ENCODE data around the gene LPAR1. TPM values are rescaled to one million over a fixed set of nuclear protein-coding genes. Genes with fewer than 3 reads are reported as not detected.

LPAR1 gene
- total RNA-seq, 2 donors from 2014 or later, result 25.7 to 28.0 TPM

DNA sequence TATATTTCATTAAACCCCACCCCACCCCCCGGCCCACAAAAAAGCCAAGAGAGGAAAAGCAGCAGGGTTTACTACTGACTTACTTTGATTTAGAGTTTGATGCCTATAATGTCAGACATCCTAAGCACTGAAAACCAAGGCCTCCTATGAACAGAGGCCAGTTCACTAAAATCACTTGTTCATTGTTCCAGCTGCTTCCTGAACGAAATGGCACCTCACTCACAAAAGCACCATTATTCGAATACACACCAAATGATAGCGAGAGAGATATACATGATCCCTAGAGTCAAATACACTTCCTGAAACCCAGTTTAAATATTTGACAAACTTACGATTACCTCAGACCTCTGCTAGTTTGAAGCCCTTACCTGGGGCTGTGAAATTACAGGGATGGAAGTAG lies 66.6 kb downstream of the LPAR1 start:
- intact Hi-C loops (cut with DNase I, micrococcal nuclease), result no loop called here
- ATAC-seq, result peak; percentile 21

DNA sequence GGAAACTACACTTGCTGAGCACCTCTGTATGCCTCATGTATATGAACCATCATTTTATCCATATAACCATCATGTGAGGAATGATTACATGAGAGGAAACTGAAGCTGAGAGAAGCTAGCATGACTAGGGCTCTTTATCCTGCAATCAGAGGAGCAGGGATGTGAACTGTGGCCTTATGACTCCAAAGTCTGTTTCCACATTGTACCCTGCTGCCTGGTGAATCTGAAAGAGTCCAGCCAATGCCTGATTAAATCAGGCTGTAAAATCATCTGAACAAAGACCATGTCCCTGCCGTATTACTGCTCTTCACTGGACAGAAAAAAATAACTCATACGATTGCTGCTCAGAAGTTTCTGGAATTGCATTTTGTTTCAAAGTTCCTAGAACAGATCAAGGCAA lies 67.0 kb downstream of the LPAR1 start:
- ATAC-seq (peak; percentile 99), DNase-seq (no peak)
- intact Hi-C loops (cut with DNase I, micrococcal nuclease), result no loop called here

More for the DNA sequence above, 66.6 kb downstream of the LPAR1 start:
- DNase-seq, result no peak

DNA sequence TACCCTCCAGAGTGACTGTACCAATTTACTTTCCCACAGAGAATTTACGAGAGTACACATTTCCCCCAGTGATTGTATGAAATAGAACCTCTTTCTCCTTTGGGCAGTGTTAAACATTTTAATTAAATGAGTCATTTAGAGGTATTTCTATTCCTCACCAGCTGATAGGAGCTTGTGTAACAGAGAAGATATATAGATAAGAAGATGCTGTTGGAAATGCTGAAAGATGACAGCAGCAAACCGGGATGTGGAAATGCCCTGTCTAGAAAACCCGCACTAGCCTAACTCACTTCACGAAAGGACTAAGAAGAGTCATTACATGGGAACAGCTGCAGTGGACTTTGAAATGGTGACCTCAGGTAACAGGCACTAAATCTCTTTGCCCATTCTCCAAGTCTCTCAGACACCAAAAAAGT lies 68.3 kb downstream of the LPAR1 start:
- intact Hi-C loops (cut with DNase I, micrococcal nuclease), result no loop called here
- DNase-seq, result no peak
- peak; percentile 53 for ATAC-seq

DNA sequence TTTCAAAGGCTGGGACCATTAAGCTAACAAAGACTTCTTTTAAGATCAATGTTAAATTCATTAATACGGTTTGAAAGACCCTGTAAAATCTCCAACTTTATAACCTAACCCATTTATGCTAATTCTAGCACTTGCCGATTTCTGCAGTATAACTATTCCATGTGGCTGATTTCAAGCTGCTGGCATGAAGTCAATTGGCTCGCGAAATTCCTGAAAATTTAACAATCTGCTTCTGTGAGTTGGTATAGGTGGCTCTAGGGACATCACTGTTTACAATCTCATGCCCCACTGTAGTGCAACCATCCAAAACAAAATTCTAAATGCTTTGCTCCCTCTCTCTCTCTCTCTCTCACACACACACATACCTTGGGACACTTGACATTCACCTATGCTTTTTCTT lies 70.2 kb downstream of the LPAR1 start:
- DNase-seq (no peak), ATAC-seq (no peak)
- intact Hi-C loops (cut with DNase I, micrococcal nuclease), result no loop called here

DNA sequence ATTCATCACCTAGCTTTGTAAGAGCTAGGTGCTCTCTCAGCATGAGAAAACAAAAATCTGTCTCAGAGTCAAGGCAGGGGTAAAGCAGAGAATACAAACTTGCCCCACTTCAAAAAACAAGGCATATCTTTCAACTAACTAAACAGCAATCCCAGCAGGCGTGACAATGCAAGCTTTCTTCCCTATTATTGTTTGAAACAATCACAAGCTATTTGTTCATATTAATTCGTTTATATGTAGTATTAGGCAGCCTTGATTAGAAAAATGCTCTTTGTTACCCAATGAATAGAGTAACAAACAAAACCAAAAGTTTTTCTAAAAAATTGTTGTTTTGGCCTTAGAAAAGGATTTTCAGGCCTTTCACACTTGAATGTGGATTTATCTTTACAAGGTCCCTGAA lies 71.1 kb downstream of the LPAR1 start:
- intact Hi-C loops (cut with DNase I, micrococcal nuclease), result no loop called here
- ATAC-seq, result no peak

DNA sequence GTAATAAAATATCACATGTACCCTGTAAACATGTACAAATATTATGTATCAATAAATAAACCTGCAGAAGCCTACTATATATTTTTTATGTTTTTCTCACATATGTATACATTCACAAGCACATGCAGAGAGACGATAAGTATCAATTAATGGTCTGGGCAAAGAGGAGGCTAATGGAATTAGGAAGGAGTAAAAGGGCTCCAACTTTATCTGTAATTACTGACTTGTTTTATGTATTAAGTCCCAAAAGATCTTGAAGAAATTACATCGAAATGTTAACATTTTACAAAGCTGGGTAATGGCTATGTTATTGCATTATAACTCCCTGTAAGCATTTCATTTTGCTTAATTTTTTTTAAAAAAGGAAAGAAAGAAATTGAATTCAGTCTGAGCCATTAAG lies 78.0 kb downstream of the LPAR1 start:
- DNase-seq (no peak), ATAC-seq (no peak)
- intact Hi-C loops (cut with DNase I, micrococcal nuclease), result no loop called here

More for the DNA sequence above, 71.1 kb downstream of the LPAR1 start:
- no peak for DNase-seq

DNA sequence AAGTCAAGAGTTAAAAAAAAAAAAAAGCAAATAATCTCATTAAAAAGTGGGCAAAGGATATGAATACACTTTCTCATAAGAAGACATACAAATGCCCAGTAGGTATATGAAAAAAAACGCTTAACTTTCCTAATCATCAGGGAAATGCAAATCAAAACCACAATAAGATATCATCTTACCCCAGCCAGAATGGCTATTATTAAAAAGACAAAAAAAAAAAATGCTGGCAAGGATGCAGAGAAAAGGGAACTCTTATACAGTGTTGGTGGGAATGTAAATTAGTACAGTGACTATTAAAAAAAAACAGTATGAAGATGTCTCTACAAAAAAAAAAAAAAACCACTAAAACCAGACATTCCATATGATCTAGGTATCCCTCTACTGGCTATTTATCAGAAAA lies 79.4 kb downstream of the LPAR1 start:
- no peak for DNase-seq
- ATAC-seq, result no peak
- intact Hi-C loops (cut with DNase I, micrococcal nuclease), result no loop called here

DNA sequence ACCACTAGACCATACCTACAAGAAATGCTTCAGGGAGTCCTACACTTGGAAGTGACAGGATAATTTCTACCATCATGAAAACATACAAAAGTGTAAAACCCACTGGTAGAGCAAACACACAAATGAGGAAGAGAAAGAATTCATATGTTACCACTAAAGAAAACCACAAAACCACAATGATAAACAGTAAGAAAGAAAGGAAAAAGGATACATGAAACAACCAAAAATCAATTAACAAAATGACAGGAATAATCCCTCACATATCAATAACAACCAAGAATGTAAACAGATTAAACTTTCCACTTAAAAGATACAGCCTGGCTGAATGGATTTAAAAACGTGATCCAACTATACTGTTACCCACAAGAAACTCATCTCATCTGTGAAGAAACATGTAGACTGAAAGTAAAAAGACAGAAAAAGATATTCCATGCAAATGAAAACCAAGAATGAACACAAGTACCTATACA lies 83.4 kb downstream of the LPAR1 start:
- DNase-seq, result no peak
- no peak for ATAC-seq
- intact Hi-C loops (cut with DNase I, micrococcal nuclease), result no loop called here

DNA sequence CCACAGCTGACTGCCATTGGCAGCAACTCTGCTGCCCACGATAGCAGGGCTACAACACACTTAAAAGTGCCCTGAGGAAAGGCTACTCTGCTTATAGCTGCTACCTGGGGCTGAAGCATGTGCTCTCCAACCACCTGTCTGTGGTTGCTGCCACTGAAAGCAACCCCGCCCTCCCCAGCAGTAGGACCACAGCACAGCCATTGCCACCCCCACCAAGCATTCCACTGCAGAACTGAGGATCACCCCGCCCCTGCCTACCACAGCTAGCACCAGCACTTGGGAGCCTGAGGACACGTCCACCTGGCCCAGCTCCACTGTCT lies 85.8 kb downstream of the LPAR1 start:
- ATAC-seq, result peak; percentile 24
- intact Hi-C loops (cut with DNase I, micrococcal nuclease), result no loop called here
- DNase-seq, result no peak

DNA sequence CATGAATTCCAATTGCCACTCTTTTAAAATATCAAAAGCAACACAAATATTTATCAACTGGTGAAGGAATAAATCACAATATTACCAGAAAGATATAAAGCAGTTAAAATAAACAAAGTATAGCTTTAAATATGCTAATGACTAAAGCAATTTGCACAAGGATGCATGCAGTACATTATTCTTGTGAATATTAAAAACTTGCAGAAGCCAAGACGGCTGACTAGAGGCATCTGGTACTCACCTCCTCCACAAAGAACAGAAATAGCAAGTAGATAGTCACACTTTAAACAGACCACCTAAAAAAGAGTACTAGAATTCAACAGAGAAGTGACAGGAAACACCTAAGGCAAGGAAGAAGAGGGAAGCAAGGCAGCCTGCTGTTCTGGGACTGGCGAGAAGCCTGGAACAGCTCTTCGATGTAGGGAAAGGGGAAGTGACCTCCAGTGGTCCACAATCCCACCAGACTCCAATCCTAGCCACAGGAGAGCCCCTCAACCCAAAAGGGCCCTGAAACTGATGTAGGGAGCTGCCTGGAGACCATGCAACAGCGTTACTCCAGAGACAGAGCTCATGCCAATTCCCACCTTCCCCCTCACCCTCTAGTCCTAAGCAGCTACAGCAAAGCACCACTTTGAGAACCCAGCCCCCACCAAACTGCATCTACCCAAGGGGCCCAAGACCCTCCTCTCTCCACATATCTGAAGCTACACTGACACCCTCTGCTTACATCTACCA lies 86.3 kb downstream of the LPAR1 start:
- intact Hi-C loops (cut with DNase I, micrococcal nuclease), result no loop called here
- ATAC-seq, result no peak
- no peak for DNase-seq

DNA sequence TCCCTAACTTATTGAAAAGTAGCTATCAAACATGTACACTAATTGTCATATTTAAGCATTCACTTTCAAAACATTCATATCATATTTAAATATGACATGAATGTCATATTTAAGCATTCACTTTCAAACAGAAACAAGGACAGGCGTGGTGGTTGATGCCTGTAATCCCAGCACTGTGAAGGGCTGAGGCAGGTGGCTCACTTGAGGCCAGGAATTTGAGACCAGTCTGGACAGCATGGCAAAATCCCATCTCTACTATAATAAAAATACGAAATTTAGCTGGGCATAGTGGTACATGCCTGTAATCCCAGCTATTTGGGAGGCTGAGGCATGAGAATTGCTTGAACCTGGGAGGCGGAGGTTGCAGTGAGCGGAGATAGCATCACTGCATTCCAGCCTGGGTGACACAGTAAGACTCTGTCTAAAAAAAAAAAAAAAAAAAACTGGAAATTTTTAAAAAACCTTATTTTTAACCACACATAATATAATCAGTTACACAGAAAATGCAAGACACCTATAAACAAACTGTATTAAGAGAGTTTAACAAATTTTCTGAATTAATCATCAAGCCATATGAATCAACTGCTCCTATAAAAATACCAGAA lies 88.1 kb downstream of the LPAR1 start:
- intact Hi-C loops (cut with DNase I, micrococcal nuclease), result no loop called here
- no peak for DNase-seq
- ATAC-seq, result no peak

DNA sequence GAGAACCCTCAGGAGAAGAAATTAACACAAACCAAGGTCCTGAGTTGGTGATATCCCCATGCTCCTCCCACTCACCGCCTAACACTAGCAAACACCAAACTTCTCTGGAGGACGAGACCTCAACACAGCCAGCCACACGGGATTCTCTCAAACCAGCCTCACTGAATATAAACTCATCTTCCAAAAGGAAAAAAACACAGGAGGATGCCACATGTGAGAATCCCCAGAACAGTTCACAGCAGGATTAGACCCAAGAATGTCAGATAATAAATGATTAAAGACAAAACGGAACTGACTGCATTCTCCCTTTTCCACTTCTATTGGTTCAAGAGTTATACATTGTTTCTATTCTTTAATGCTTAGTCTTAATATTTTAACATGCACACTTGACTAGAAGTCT lies 89.2 kb downstream of the LPAR1 start:
- no peak for ATAC-seq

DNA sequence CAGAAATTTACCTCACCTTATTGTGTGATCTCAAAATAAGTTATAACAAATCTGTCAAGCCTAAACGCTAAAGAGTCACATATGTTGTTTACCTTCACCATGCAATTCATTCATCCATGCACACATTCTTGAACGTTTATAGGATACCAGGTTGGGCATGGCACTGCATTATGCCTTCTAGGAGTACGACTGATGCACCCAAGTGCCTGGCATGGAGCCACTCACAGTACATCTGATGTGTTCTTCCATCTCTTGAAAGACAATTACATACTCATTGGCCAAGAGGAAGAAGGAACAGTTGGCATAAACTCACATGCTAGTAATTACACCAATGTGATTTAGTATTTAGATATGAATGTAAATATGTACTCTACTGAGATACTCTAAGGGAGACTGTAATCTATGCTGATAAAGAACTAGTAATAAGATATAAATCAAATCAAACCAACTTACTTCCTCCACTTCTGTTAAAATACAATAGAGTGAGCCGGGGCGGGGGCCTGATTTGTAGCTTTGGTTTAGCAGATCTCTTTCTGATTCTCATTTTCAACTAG lies 90.7 kb downstream of the LPAR1 start:
- intact Hi-C loops (cut with DNase I, micrococcal nuclease), result no loop called here
- ATAC-seq (peak; percentile 84), DNase-seq (peak in 1 of 2 donors; percentile 16)

More for the DNA sequence above, 89.2 kb downstream of the LPAR1 start:
- intact Hi-C loops (cut with DNase I, micrococcal nuclease), result no loop called here
- no peak for DNase-seq

DNA sequence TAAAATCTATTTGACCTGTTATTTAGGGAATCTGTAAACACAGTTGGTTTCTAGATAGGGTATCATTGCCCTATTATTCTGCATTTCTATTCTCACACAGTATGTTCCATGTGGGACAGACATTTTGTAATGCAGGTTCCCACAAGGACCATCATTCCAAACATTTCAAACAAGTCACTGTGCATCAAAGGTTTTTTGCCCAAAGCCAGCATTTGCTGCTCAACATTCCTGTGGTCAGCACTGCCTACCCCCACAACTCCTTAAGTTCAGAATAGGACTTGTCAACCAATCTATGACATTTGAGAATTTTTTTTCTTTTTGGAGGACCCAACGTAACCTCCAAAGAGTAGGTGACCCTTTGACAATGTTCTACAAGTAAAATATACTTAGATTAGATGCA lies 95.7 kb downstream of the LPAR1 start:
- intact Hi-C loops (cut with DNase I, micrococcal nuclease), result no loop called here
- ATAC-seq, result no peak
- DNase-seq, result no peak

DNA sequence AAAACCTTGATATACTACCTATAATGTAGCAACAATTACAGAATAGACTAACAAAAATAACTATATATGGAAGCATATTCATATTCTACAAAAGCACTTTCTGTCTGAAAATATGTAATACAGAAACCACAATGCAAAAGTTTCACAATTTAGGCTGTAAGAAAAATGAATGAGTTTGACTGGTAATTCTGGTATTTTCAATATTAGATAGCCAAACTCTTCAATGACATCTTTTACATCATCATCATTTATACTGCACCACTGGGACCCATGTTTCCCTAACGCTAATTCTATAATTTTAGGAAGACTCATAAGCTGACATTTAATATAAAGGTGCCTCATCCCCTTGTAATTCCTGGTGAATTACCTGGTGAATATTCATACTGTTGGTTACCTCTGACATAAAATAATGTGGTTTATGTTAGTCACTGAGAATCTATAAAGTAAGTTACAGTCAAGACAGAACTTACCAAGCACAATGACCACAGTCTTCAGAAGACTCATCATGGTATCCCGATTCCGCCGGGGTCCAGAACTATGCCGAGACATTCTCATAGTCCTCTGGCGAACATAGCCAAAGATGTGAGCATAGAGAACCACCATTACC lies 97.2 kb downstream of the LPAR1 start:
- intact Hi-C loops (cut with DNase I, micrococcal nuclease), result no loop called here
- DNase-seq, result no peak
- ATAC-seq, result no peak

DNA sequence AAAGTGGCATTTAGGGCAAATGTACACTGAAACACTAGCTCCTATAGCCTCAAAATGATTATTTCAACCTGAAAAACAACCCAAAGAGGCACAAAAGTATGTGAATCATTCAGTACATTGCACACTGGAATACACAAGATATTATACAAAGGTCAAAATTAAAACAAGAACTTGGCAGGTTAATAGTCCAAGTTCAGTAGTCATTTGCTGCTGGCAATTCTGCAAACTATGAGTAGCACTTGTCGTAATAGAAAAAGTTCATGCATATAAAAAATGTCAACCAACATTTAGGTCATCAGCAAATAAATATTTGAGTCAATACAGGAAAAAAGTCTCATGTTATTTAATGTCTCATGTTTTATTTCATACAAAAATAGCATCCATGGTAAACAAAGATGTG lies 98.7 kb downstream of the LPAR1 start:
- no peak for ATAC-seq
- no peak for DNase-seq
- intact Hi-C loops (cut with DNase I, micrococcal nuclease), result no loop called here

DNA sequence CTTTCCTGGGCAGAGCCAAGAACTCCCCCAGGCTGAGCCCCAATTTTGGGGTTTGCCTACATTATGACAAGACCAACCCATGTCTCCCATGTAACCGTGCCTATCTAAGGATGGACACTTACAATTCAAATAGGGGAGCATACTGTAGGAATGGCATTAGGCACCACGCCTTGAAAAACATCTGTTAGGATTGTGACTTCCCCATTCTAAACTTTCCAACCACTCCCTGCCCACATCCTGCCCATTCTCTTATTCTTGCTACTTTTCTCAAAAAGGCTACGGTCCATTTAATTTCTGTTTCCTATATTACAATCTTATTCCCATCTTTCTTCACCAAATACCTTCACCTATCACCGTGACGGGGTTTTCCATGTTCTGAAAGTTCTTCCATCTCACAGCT lies 99.2 kb downstream of the LPAR1 start:
- ATAC-seq (no peak), DNase-seq (no peak)
- intact Hi-C loops (cut with DNase I, micrococcal nuclease), result no loop called here

DNA sequence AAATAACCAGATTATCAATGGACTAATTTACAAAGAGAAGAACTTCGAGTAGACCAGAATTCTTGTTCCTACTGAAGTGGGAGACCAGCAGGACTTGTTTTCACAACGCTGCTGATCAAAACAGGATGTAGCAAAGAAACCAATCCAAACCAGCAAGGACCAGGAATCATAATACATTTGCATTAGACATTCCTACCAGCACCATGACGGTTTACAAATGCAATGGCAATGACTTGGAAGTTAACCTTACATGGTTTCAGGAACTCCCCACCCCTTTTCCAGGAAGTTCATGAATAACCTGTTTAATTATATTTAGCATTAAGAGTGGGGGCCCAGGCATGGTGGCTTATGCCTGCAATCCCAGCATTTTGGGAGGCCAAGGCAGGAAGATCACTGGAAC lies 100.0 kb downstream of the LPAR1 start:
- DNase-seq, result no peak
- intact Hi-C loops (cut with DNase I, micrococcal nuclease), result no loop called here
- no peak for ATAC-seq

DNA sequence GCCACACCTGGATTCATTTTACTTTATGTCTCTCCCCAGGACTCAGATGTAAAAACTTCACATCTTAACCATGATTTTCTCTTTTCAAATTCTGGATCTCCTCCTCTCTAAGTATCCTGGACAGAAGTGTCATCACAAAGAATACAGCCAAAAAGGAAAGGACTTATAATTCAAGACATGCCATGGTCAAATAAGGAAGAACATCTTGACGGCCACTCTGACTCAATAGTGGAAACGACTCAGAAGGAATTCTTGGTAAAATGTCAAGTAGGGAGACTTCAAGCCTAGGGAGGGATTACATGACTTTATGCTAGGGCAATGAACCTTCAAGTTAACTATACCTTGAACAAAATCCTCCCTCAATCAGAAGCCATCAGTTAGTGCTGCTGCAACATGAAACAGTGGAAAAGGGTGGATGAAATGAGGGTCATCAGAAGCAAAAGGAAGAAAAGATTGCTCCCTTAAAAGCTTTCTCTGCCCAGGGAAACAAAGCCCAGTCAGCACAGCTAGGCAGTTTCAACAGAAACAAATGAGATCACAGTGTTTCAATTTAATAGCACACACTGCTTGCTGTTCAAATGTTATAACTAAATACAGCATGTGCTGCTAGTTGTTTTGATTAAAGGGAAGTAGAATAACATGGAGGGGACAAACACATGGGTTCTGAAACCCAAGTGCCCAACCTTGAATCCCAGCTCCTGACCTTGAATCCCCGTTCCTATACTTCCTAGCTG lies 101.4 kb downstream of the LPAR1 start:
- intact Hi-C loops (cut with DNase I, micrococcal nuclease), result no loop called here
- ATAC-seq (no peak), DNase-seq (no peak)

DNA sequence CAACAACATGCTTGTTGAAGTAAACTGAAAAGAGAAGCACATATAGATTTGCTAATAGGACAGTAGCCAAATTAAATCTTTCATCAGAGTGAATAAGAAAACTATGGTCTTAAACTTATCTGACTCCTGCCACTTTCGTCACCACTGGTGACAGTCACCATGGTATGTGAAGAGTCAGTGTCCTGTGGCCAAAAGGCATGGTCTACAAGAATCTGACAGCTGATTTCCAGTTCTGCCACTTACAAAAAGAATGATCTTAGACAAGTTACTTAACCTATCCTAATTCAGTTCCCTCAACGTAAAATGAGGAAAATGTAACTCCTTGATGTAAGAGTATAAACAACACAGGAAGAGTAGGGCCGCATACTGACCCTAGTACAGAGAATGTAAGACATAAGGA lies 102.0 kb downstream of the LPAR1 start:
- DNase-seq (no peak), ATAC-seq (no peak)
- intact Hi-C loops (cut with DNase I, micrococcal nuclease), result no loop called here
